Measurements from ENCODE around the gene ZNF787.

The ZNF787 gene

DNA sequence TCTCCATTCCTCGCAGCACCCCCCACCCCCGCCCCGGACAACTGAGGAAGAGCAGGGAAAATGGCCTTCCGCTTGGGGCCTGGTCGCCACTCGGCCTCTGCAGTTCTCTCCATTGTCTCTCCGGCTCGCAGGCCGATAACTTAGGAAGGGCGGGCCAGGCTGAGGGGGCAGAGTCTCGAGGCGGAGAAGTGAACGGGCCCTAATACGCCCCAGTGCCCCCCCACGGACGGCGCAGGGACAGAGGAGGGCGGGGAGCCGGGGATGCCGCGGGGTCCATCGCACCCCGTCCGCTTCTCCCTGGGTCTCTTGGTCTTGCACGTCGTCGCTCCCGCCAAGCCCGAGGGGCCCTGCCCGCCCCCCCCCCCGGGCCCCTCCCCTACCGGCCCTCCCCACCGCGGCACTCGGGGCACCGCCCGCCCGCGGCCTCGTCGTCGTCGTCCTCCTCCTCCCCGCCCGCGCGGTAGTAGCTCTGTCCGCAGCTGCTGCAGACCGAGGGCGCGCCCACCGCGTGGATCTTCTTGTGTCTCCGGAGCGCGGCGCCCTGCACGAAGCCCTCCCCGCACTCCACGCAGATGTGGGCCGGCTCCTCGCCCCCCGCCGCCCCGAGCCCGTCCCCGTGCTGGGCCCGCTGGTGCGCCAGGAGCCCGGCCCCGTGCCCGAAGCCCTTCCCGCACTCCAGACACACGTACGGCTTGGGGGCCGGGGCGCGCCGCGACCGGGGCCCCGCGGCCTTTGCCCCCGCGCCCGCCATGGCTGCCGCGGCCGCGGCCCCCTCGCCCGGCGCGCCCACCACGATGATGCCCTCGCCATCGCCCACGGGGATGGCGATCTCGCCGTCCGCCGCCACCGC is 33.2 kb downstream of the ZNF787 start:
- Histone ChIP-seq H2BK120ac (ENCODE audit: insufficient read depth, low read length, poor library complexity) (no peak overlapping the region), H3K9me3 (ENCODE audit: insufficient read depth, low read depth, low read length) (peaks cover 9% of the 10 kb centered on the region), H4K91ac (ENCODE audit: low read depth, low read length) (no peak overlapping the region), H3K14ac (ENCODE audit: low read length) (no peak overlapping the region), H3K36me3 (ENCODE audit: control insufficient read depth in 1 of 2, insufficient read depth in 2 of 2, low read length in 2 of 2) (peaks cover 32 to 37% of the 10 kb centered on the region in 2 experiments), H3K4ac (ENCODE audit: low read depth, low read length) (no peak overlapping the region), H4K8ac (ENCODE audit: low read depth, low read length) (no peak overlapping the region), H3K79me1 (ENCODE audit: low read length) (no peaks in the 10 kb centered on the region), H3K23ac (ENCODE audit: low read length) (no peak overlapping the region), H3K4me2 (ENCODE audit: low read length) (no peak overlapping the region), H3K9ac (ENCODE audit: low read length) (no peak overlapping the region), H2AK5ac (ENCODE audit: low read length) (no peak overlapping the region), H3K4me1 (ENCODE audit: control insufficient read depth in 1 of 2, insufficient read depth in 2 of 2, low read length in 2 of 2) (no peaks in the 10 kb centered on the region), H3K18ac (ENCODE audit: low read length) (no peak overlapping the region), H3K79me2 (ENCODE audit: control insufficient read depth, insufficient read depth, low read length, poor library complexity) (no peaks in the 10 kb centered on the region), H2AFZ (ENCODE audit: insufficient read depth, low read length, poor library complexity) (no peak overlapping the region), H3K27ac (ENCODE audit: low read depth, low read length) (no peak overlapping the region), H3K27me3 (ENCODE audit: insufficient read depth, low read length) (no peaks in the 10 kb centered on the region), H2BK5ac (ENCODE audit: low read depth, low read length, poor library complexity) (no peak overlapping the region), H2BK12ac (ENCODE audit: low read length) (no peak overlapping the region), H4K12ac (ENCODE audit: low read depth, low read length) (no peak overlapping the region), H3K4me3 (ENCODE audit: low read depth, low read length) (no peak overlapping the region)
- DNase-seq: no peak
- no CpG with 5 or more reads among the region's 104 CpGs for WGBS (ENCODE audit: extremely low coverage, insufficient coverage, insufficient read length)

DNA sequence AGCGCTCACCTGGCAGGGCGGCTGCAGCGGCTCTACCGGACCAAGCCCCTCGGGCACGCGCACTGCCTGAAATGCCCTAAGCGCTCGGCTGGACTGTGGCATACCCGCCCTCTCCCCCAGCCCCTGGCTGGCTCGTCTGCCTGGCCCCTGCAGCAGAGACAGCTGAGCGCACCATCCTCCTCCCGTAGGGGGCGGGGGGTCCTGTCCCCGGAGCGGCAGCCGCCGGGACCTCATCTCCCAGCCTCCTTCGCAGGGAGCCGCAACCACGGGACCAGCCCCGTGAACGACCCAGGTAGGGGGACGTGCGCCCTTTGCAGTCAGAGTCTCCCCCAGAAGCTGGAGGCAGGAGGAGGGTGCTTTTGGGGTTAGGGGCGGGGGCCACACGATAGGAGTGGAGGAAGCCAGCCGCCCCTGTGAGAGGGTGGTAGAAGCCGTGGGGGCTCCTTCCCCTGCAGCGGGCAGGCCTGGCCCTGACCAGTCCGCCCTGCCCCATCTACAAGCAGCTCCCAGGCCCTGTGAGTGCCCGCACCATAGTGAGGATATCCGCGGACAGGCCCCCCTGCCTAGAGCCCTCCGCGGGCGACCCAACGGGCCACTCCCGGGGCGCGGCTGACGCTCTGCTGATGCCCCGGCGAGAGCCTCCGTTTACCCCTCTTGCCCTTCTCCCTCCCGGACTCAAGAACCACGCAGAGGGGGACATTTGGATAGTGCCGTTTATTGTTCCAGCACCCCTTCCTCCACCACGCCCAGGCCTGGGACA is 34.2 kb downstream of the ZNF787 start:
- Histone ChIP-seq H3K79me2 (ENCODE audit: control insufficient read depth, insufficient read depth, low read length, poor library complexity) (no peaks in the 10 kb centered on the region), H3K4me2 (ENCODE audit: low read length) (no peak overlapping the region), H2BK120ac (ENCODE audit: insufficient read depth, low read length, poor library complexity) (no peak overlapping the region), H2AK5ac (ENCODE audit: low read length) (no peak overlapping the region), H4K91ac (ENCODE audit: low read depth, low read length) (no peak overlapping the region), H3K9ac (ENCODE audit: low read length) (no peak overlapping the region), H2BK12ac (ENCODE audit: low read length) (no peak overlapping the region), H3K27ac (ENCODE audit: low read depth, low read length) (no peak overlapping the region), H3K4ac (ENCODE audit: low read depth, low read length) (no peak overlapping the region), H3K18ac (ENCODE audit: low read length) (no peak overlapping the region), H3K9me3 (ENCODE audit: insufficient read depth, low read depth, low read length) (peaks cover 5% of the 10 kb centered on the region), H4K12ac (ENCODE audit: low read depth, low read length) (no peak overlapping the region), H3K4me3 (ENCODE audit: low read depth, low read length) (no peak overlapping the region), H3K36me3 (ENCODE audit: control insufficient read depth in 1 of 2, insufficient read depth in 2 of 2, low read length in 2 of 2) (peaks cover 28 to 35% of the 10 kb centered on the region in 2 experiments), H3K27me3 (ENCODE audit: insufficient read depth, low read length) (no peaks in the 10 kb centered on the region), H3K4me1 (ENCODE audit: control insufficient read depth in 1 of 2, insufficient read depth in 2 of 2, low read length in 2 of 2) (no peaks in the 10 kb centered on the region), H2BK5ac (ENCODE audit: low read depth, low read length, poor library complexity) (no peak overlapping the region), H3K23ac (ENCODE audit: low read length) (no peak overlapping the region), H2AFZ (ENCODE audit: insufficient read depth, low read length, poor library complexity) (no peak overlapping the region), H3K14ac (ENCODE audit: low read length) (no peak overlapping the region), H3K79me1 (ENCODE audit: low read length) (no peaks in the 10 kb centered on the region), H4K8ac (ENCODE audit: low read depth, low read length) (no peak overlapping the region)
- no CpG with 5 or more reads among the region's 49 CpGs for WGBS (ENCODE audit: extremely low coverage, insufficient coverage, insufficient read length)
- no peak for DNase-seq

DNA sequence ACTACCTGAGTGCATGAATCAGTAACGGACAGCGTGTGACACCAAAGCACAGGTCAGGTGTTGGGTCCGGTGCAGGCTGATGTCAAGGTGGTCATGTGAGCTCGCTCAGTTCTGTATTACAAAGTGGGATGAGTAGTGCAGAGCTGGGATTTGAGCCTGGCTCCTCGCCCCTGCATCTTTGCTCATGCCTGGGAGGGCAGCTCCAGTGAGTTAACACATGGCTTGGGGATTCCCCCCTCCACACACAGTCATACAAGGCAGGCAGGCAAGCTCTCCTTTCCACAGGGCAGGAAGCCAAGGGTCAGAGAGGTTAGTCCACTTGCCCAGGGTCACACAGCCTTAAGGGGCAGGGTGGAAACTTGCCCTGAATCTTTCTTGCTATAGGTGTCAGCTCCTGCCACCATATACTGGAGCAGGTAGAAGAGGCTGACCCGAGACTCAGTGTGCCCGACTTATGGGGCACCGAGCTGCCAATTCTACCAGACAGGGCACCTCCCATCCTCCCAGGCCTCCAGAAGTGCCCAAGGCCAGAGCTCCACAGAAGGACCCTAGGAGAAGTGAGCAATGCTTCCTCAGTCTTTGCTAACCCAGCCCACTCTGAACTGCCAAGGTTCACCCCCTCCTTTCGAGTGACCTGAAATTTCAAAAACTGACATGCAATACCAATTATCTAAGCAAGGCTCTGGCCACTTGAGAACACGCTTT is 35.4 kb downstream of the ZNF787 start:
- no CpG with 5 or more reads among the region's 10 CpGs for WGBS (ENCODE audit: extremely low coverage, insufficient coverage, insufficient read length)
- no peak overlapping the region for H2BK5ac ChIP-seq (ENCODE audit: low read depth, low read length, poor library complexity)
- H4K8ac ChIP-seq (ENCODE audit: low read depth, low read length): no peak overlapping the region
- H3K79me1 ChIP-seq (ENCODE audit: low read length): no peaks in the 10 kb centered on the region
- H3K27me3 ChIP-seq (ENCODE audit: insufficient read depth, low read length): no peaks in the 10 kb centered on the region
- H3K27ac ChIP-seq (ENCODE audit: low read depth, low read length): no peak overlapping the region
- no peak overlapping the region for H2AK5ac ChIP-seq (ENCODE audit: low read length)
- no peak overlapping the region for H3K14ac ChIP-seq (ENCODE audit: low read length)
- no peak overlapping the region for H3K18ac ChIP-seq (ENCODE audit: low read length)
- peaks cover 28 to 35% of the 10 kb centered on the region in 2 experiments for H3K36me3 ChIP-seq (ENCODE audit: control insufficient read depth in 1 of 2, insufficient read depth in 2 of 2, low read length in 2 of 2)
- H3K4me2 ChIP-seq (ENCODE audit: low read length): no peak overlapping the region
- H3K4me1 ChIP-seq (ENCODE audit: control insufficient read depth in 1 of 2, insufficient read depth in 2 of 2, low read length in 2 of 2): peaks cover 6 to 7% of the 10 kb centered on the region in 2 experiments
- H3K9me3 ChIP-seq (ENCODE audit: insufficient read depth, low read depth, low read length): peaks cover 5% of the 10 kb centered on the region
- no peak overlapping the region for H2BK12ac ChIP-seq (ENCODE audit: low read length)
- H4K12ac ChIP-seq (ENCODE audit: low read depth, low read length): no peak overlapping the region
- no peak overlapping the region for H3K4ac ChIP-seq (ENCODE audit: low read depth, low read length)
- no peak overlapping the region for H3K23ac ChIP-seq (ENCODE audit: low read length)
- no peak for DNase-seq
- no peak overlapping the region for H3K4me3 ChIP-seq (ENCODE audit: low read depth, low read length)
- H4K91ac ChIP-seq (ENCODE audit: low read depth, low read length): no peak overlapping the region
- H3K9ac ChIP-seq (ENCODE audit: low read length): no peak overlapping the region
- no peak overlapping the region for H2AFZ ChIP-seq (ENCODE audit: insufficient read depth, low read length, poor library complexity)
- no peak overlapping the region for H2BK120ac ChIP-seq (ENCODE audit: insufficient read depth, low read length, poor library complexity)
- H3K79me2 ChIP-seq (ENCODE audit: control insufficient read depth, insufficient read depth, low read length, poor library complexity): no peaks in the 10 kb centered on the region

DNA sequence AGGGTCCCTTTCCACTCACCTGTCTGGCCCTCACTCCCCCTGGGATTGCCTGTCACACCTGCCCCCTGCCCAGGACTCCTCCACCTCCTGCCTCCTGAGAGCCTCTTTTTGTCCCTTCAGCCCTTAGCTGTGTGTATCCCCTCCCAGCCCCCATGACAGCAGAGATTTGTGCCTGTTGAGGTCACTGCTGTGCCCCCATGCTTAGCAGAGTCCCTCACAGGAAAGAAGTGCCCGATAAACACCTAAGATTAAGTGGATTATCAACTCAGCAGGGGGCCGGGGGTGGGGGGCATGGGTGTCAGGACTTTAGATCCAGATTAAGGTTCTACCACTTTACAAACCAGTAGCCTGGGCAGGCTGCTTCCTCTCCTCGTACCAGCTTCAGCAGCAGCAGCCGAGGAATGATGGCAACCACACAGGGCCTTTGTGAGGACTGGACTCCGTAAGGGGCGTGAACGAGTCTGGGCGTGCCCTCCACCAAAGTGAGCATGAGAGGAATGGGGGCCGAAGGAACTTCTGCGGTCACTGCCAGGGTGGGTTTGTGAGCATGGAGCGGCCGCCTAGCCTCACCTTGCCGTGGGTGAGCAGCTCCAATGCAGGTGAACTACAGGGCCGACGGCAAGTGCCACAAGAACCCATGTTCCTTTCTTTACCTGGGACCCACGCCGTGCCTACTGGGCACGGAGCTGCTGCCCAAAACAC is 36.1 kb downstream of the ZNF787 start:
- Histone ChIP-seq H3K4me3 (ENCODE audit: low read depth, low read length) (no peak overlapping the region), H3K4me2 (ENCODE audit: low read length) (no peak overlapping the region), H2AK5ac (ENCODE audit: low read length) (no peak overlapping the region), H3K14ac (ENCODE audit: low read length) (no peak overlapping the region), H2BK12ac (ENCODE audit: low read length) (no peak overlapping the region), H3K36me3 (ENCODE audit: control insufficient read depth in 1 of 2, insufficient read depth in 2 of 2, low read length in 2 of 2) (peaks cover 28 to 31% of the 10 kb centered on the region in 2 experiments), H3K79me2 (ENCODE audit: control insufficient read depth, insufficient read depth, low read length, poor library complexity) (no peaks in the 10 kb centered on the region), H3K18ac (ENCODE audit: low read length) (no peak overlapping the region), H2BK120ac (ENCODE audit: insufficient read depth, low read length, poor library complexity) (no peak overlapping the region), H3K27ac (ENCODE audit: low read depth, low read length) (no peak overlapping the region), H2BK5ac (ENCODE audit: low read depth, low read length, poor library complexity) (no peak overlapping the region), H3K23ac (ENCODE audit: low read length) (no peak overlapping the region), H3K4ac (ENCODE audit: low read depth, low read length) (no peak overlapping the region), H4K8ac (ENCODE audit: low read depth, low read length) (no peak overlapping the region), H4K12ac (ENCODE audit: low read depth, low read length) (no peak overlapping the region), H3K79me1 (ENCODE audit: low read length) (no peaks in the 10 kb centered on the region), H3K9me3 (ENCODE audit: insufficient read depth, low read depth, low read length) (peaks cover 5% of the 10 kb centered on the region), H2AFZ (ENCODE audit: insufficient read depth, low read length, poor library complexity) (no peak overlapping the region), H3K4me1 (ENCODE audit: control insufficient read depth in 1 of 2, insufficient read depth in 2 of 2, low read length in 2 of 2) (peaks cover 8% of the 10 kb centered on the region in 2 experiments), H4K91ac (ENCODE audit: low read depth, low read length) (no peak overlapping the region), H3K9ac (ENCODE audit: low read length) (no peak overlapping the region), H3K27me3 (ENCODE audit: insufficient read depth, low read length) (no peaks in the 10 kb centered on the region)
- WGBS (ENCODE audit: extremely low coverage, insufficient coverage, insufficient read length): no CpG with 5 or more reads among the region's 18 CpGs
- no peak for DNase-seq

Measured in trophoblast cell (in vitro differentiated cells and primary cell).